ENCODE results near the gene GRK5. TPM values are rescaled to one million over a fixed set of nuclear protein-coding genes. Genes with fewer than 3 reads are reported as not detected.

The GRK5 gene
- total RNA-seq, 1 experiment from 2014 or later: 1.2 TPM

DNA sequence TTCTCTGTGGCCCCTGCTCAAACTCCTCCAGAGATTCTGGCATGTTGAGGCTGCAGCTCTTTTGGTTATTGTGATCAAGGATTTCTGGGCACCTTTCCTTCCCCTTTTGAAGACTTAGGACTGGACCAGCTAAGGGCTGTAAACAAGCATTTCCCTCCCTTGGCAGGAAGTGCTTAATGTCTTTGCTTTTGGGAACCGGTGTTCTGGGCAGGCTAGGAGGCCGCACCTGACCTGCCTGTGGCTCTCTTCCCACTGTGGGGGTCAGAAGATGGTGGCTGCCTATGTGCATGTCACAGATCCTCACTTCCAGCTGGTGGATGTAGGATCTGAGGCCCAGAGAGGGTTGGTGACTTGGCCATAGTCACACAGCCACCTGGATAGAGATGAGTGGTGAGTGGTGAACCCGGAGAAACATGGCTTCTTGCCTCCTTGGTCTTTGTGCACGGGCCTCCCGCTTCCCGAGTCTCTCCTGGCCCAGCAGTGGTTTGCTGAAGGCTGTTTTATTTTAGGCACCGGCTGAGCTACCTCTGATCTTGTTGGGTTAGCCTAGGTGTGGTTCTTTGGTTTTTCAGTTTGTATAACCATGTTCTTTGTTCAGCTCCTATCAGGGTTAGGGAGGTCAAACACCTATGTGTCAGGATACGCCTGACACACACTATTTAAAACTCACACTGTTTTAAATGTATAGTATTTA, 82.0 kb downstream of the GRK5 start:
- Histone ChIP-seq H4K91ac (ENCODE audit: insufficient read length, low read depth, low read length) (no peak overlapping the region), H3K18ac (ENCODE audit: insufficient read length, low read depth, low read length) (no peak overlapping the region), H3K4me2 (ENCODE audit: insufficient read depth, insufficient read length, low read length) (no peak overlapping the region), H4K8ac (replicated peaks; ENCODE audit: insufficient read length, low read depth, low read length) (no peak overlapping the region), H3K23ac (ENCODE audit: insufficient read length, low read depth, low read length) (no peak overlapping the region), H3K23me2 (ENCODE audit: insufficient read length, low read depth, low read length, poor library complexity, severe bottlenecking) (no peaks in the 10 kb centered on the region), H3T11ph (ENCODE audit: low read length) (no peak overlapping the region), H3K56ac (ENCODE audit: insufficient read length, low read depth, low read length) (no peak overlapping the region), H3K79me2 (ENCODE audit: insufficient read depth, low read length) (no peaks in the 10 kb centered on the region), H2AFZ (ENCODE audit: low read length) (no peak overlapping the region), H3K9ac (ENCODE audit: extremely low read depth, insufficient read length, low read length) (no peak overlapping the region), H2BK20ac (ENCODE audit: low read depth, low read length, poor library complexity, severe bottlenecking) (no peak overlapping the region), H3K27me3 (ENCODE audit: insufficient read depth, low read length) (no peaks in the 10 kb centered on the region), H3K9me3 (ENCODE audit: control insufficient read depth, low read depth, low read length) (no peaks in the 10 kb centered on the region), H2BK12ac (ENCODE audit: insufficient read length, low read depth, low read length) (no peak overlapping the region), H4K20me1 (ENCODE audit: control insufficient read depth, insufficient read depth, insufficient read length) (no peaks in the 10 kb centered on the region), H2BK120ac (ENCODE audit: low read depth, low read length, poor library complexity, severe bottlenecking) (no peak overlapping the region), H3K4me1 (ENCODE audit: insufficient read depth, low read length) (no peaks in the 10 kb centered on the region; the same call in 1 of the 2 replicates), H3K79me1 (ENCODE audit: insufficient read depth, low read depth, low read length, poor library complexity, severe bottlenecking) (no peaks in the 10 kb centered on the region), H3K27ac (ENCODE audit: insufficient read length, low read depth, low read length) (no peak overlapping the region), H4K5ac (ENCODE audit: insufficient read length, low read depth, low read length) (no peak overlapping the region), H2BK15ac (ENCODE audit: low read depth, low read length) (no peak overlapping the region), H3K4ac (ENCODE audit: low read depth, low read length) (no peak overlapping the region), H2AK5ac (ENCODE audit: insufficient read length, low read length) (no peak overlapping the region), H3K14ac (ENCODE audit: insufficient read depth, low read length) (no peak overlapping the region), H2BK5ac (ENCODE audit: insufficient read length, low read length) (no peak overlapping the region)
- no peak for DNase-seq
- H3K27ac Mint-ChIP-seq: peak overlapping the region in 1 of 3 experiments; percentile 92; a peak in 2 of 7 replicates
- H3K4me1 Mint-ChIP-seq: peaks cover 6 to 29% of the 10 kb centered on the region in 2 experiments
- no peak overlapping the region for H3K4me3 Mint-ChIP-seq
- TF ChIP-seq, protein P1, sequence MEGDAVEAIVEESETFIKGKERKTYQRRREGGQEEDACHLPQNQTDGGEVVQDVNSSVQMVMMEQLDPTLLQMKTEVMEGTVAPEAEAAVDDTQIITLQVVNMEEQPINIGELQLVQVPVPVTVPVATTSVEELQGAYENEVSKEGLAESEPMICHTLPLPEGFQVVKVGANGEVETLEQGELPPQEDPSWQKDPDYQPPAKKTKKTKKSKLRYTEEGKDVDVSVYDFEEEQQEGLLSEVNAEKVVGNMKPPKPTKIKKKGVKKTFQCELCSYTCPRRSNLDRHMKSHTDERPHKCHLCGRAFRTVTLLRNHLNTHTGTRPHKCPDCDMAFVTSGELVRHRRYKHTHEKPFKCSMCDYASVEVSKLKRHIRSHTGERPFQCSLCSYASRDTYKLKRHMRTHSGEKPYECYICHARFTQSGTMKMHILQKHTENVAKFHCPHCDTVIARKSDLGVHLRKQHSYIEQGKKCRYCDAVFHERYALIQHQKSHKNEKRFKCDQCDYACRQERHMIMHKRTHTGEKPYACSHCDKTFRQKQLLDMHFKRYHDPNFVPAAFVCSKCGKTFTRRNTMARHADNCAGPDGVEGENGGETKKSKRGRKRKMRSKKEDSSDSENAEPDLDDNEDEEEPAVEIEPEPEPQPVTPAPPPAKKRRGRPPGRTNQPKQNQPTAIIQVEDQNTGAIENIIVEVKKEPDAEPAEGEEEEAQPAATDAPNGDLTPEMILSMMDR (conservative IDR thresholded peaks at IDR 0.05): no peak
- H3K9me3 Mint-ChIP-seq: no peaks in the 10 kb centered on the region; a peak in 1 of 5 replicates
- peaks cover 15% of the 10 kb centered on the region for H3K27me3 Mint-ChIP-seq (ENCODE audit: low read depth)
- no peaks in the 10 kb centered on the region for H3K36me3 Mint-ChIP-seq (ENCODE audit: insufficient read depth in 1 of 3, low read depth in 3 of 3)
- no CpG with 5 or more reads among the region's 8 CpGs for WGBS (ENCODE audit: extremely low coverage, insufficient read length, low lambda C conversion rate)

Data from H9 (cell line).